Activated B cell treated with CpG ODN at 0.5 μM for 24 hours (primary cell): ENCODE data around the gene TNFRSF9. TPM values are rescaled to one million over a fixed set of nuclear protein-coding genes. Genes with fewer than 3 reads are reported as not detected.
"Not testable (repeated sequence)": the region's sequence is repeated elsewhere in the genome, so short reads cannot be mapped to it uniquely, and the experiment has no call there.

ENCODE experiments used
- ATAC-seq: fragments of 200-7000 bp; cut with Tn5 transposase; one replicate; pipeline ENCODE4 v1.10.0; 2021; ENCODE audit warnings: low read depth, mild to moderate bottlenecking, moderate library complexity
- CTCF ChIA-PET: fragments of 350-600 bp; sonication (Branson Sonifier 250); formaldehyde crosslinking; loops from one replicate; lab custom pipeline; 2021; ENCODE audit warnings: antibody characterized with exemption; lab: Charles Lee
- POLR2A ChIA-PET: fragments of 350-600 bp; sonication (Branson Sonifier 250); formaldehyde crosslinking; loops from one replicate; lab custom pipeline; 2021; ENCODE audit warnings: antibody characterized with exemption; lab: Charles Lee
- DNase-seq: peaks from one replicate; pipeline ENCODE4 v3.0.0; 2022
- H3K27ac Mint-ChIP-seq: one replicate; pipeline ENCODE4 v1.8.0; 2020; ENCODE audit warnings: mixed read lengths
- H3K27me3 Mint-ChIP-seq: one replicate; pipeline ENCODE4 v1.8.0; 2021; ENCODE audit warnings: mixed read lengths
- H3K36me3 Mint-ChIP-seq: one replicate; pipeline ENCODE4 v1.8.0; 2021; ENCODE audit warnings: low read depth, mixed read lengths
- H3K4me1 Mint-ChIP-seq: one replicate; pipeline ENCODE4 v1.8.0; 2021; ENCODE audit warnings: mixed read lengths
- H3K4me3 Mint-ChIP-seq: one replicate; pipeline ENCODE4 v1.8.0; 2020; ENCODE audit warnings: mild to moderate bottlenecking, mixed read lengths
- H3K9me3 Mint-ChIP-seq: one replicate; pipeline ENCODE4 v1.8.0; 2020; ENCODE audit warnings: mixed read lengths
- CTCF ChIP-seq: fragments of 200-600 bp; IDR thresholded peaks from one replicate; pipeline ENCODE4 v1.8.0; 2022; ENCODE audit warnings: antibody characterized with exemption, mild to moderate bottlenecking
- intact Hi-C: fragments of 100-400 bp; cut with micrococcal nuclease; formaldehyde crosslinking; loops from one replicate; pipeline ENCODE4 v1.15.1; 2024
- total RNA-seq: library from RNA; stranded (reverse); gene quantifications from 2 replicates; pipeline ENCODE4 v1.2.3, GENCODE V29; 2022

TNFRSF9 gene
- total RNA-seq, 1 donor from 2014 or later: 2.2 TPM

GRCh38 chr1:7932524-7933138 lies 8.0 kb downstream of the TNFRSF9 start:
- CTCF ChIA-PET: no interaction called here
- no peak for ATAC-seq
- peaks cover 9% of the 10 kb centered on the region for H3K27me3 Mint-ChIP-seq

GRCh38 chr1:7931446-7931812 lies 9.2 kb downstream of the TNFRSF9 start:
- Mint-ChIP-seq H3K9me3 (no peaks in the 10 kb centered on the region), H3K27ac (no peak overlapping the region), H3K36me3 (no peaks in the 10 kb centered on the region), H3K4me3 (no peak overlapping the region), H3K4me1 (peaks cover 9% of the 10 kb centered on the region), H3K27me3 (peaks cover 12% of the 10 kb centered on the region)
- intact Hi-C loops: no loop called here
- no peak for DNase-seq
- no peak for ATAC-seq
- POLR2A ChIA-PET: no interaction called here
- CTCF ChIA-PET: no interaction called here
- no peak for TF ChIP-seq CTCF

More at GRCh38 chr1:7932524-7933138, 8.0 kb downstream of the TNFRSF9 start:
- DNase-seq: no peak
- H3K27ac Mint-ChIP-seq: no peak overlapping the region
- intact Hi-C loops: no loop called here
- peaks cover 9% of the 10 kb centered on the region for H3K4me1 Mint-ChIP-seq
- POLR2A ChIA-PET: no interaction called here
- no peaks in the 10 kb centered on the region for H3K36me3 Mint-ChIP-seq
- H3K4me3 Mint-ChIP-seq: no peak overlapping the region
- H3K9me3 Mint-ChIP-seq: no peaks in the 10 kb centered on the region
- no peak for TF ChIP-seq CTCF

- Mint-ChIP-seq H3K27ac (no peak overlapping the region), H3K9me3 (no peaks in the 10 kb centered on the region), H3K4me3 (no peak overlapping the region), H3K4me1 (peaks cover 9% of the 10 kb centered on the region), H3K27me3 (peaks cover 16% of the 10 kb centered on the region), H3K36me3 (no peaks in the 10 kb centered on the region)
- DNase-seq (no peak), ATAC-seq (no peak)
- TF ChIP-seq CTCF: no peak
- intact Hi-C loops: no loop called here
- POLR2A ChIA-PET: no interaction called here
- CTCF ChIA-PET: interaction anchor here (1.0 kb wide), 1 partner anchor 9 kb away, joined by 3 read pairs; no protein-coding TSS in a partner anchor
Observed at GRCh38 chr1:7930645-7931445, 9.8 kb downstream of the TNFRSF9 start.

GRCh38 chr1:7929637-7930036 lies 11.0 kb downstream of the TNFRSF9 start:
- CTCF ChIA-PET: no interaction called here
- Mint-ChIP-seq H3K9me3 (no peaks in the 10 kb centered on the region), H3K27ac (no peak overlapping the region), H3K36me3 (no peaks in the 10 kb centered on the region), H3K4me3 (no peak overlapping the region), H3K27me3 (peaks cover 11% of the 10 kb centered on the region), H3K4me1 (peaks cover 9% of the 10 kb centered on the region)
- DNase-seq: no peak
- no peak for ATAC-seq
- POLR2A ChIA-PET: no interaction called here
- TF ChIP-seq CTCF: no peak
- intact Hi-C loops: no loop called here

GRCh38 chr1:7928247-7928646 lies 12.4 kb downstream of the TNFRSF9 start:
- ATAC-seq (no peak), DNase-seq (no peak)
- Mint-ChIP-seq H3K4me3 (no peak overlapping the region), H3K27me3 (peaks cover 10% of the 10 kb centered on the region), H3K36me3 (no peaks in the 10 kb centered on the region), H3K27ac (no peak overlapping the region), H3K4me1 (peaks cover 9% of the 10 kb centered on the region), H3K9me3 (no peaks in the 10 kb centered on the region)
- no peak for TF ChIP-seq CTCF
- CTCF ChIA-PET: no interaction called here
- POLR2A ChIA-PET: no interaction called here
- intact Hi-C loops: no loop called here

GRCh38 chr1:7927061-7927460 lies 13.6 kb downstream of the TNFRSF9 start:
- H3K36me3 Mint-ChIP-seq, CTCF ChIA-PET, H3K4me1 Mint-ChIP-seq, POLR2A ChIA-PET, ATAC-seq, H3K9me3 Mint-ChIP-seq, DNase-seq, H3K27ac Mint-ChIP-seq, H3K4me3 Mint-ChIP-seq, intact Hi-C loops: not testable (repeated sequence)
- peaks cover 10% of the 10 kb centered on the region for H3K27me3 Mint-ChIP-seq
